Measurements from ENCODE around the gene SNX4.
"Not testable (repeated sequence)": the region's sequence is repeated elsewhere in the genome, so short reads cannot be mapped to it uniquely, and the experiment has no call there.

Gene SNX4

DNA sequence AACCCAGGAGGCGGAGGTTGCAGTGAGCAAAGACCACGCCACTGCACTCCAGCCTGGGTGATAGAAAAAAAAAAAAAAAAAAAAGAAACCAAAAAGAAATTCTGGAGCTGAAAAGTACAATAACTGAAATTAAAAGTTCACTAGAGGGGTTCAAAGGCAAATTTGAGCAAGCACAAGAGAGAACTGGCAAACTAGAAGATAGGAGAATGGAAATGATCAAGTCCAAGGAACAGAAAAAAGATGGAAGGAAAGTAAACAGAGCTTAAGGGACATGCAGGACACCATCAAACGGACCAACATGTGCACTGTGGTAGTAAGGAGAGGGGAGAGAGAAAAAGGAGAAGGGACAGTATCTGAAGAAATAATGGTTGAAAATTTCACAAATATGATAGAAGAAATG is 12.9 kb downstream of the SNX4 start:
- Histone ChIP-seq H3K4me3 (ENCODE audit: extremely low read depth, insufficient read depth, low read length, poor library complexity, severe bottlenecking) (no peak overlapping the region), H3K27ac (ENCODE audit: low read depth, low read length, severe bottlenecking) (no peak overlapping the region), H3K9me3 (ENCODE audit: control insufficient read depth, low read length) (no peaks in the 10 kb centered on the region), H3K4me1 (ENCODE audit: control insufficient read depth, insufficient read depth, low read length, poor library complexity, severe bottlenecking) (no peaks in the 10 kb centered on the region), H3K36me3 (ENCODE audit: control insufficient read depth, insufficient read depth, low read length) (peaks cover 85% of the 10 kb centered on the region)
- WGBS, 2 experiments (ENCODE audit: insufficient coverage in 2 of 2): 94 to 100% methylated on average over 2 to 3 of the region's 3 CpGs

DNA sequence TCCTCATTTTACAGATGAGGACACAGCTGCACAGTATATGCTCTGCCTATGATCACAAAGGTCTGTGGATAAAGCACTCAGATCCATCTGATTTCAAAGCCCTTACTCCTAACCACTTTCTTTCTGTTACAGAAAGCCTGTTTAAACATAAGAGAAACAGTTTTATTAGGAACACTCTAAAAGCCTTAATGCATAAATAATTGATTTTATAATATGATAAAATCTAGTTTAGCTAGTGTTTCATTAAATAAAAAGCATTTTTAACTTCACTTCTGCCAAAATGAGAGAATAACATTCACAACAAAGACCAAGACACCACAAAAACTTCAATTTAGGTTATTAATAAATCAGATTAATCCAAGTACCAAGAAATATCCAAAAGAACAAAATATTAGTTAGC is 21.4 kb downstream of the SNX4 start:
- Histone ChIP-seq H3K9me3 (ENCODE audit: control insufficient read depth, low read length) (no peaks in the 10 kb centered on the region), H3K4me3 (ENCODE audit: extremely low read depth, insufficient read depth, low read length, poor library complexity, severe bottlenecking) (no peak overlapping the region), H3K36me3 (ENCODE audit: control insufficient read depth, insufficient read depth, low read length) (peaks cover 61% of the 10 kb centered on the region), H3K4me1 (ENCODE audit: control insufficient read depth, insufficient read depth, low read length, poor library complexity, severe bottlenecking) (no peaks in the 10 kb centered on the region), H3K27ac (ENCODE audit: low read depth, low read length, severe bottlenecking) (no peak overlapping the region)

DNA sequence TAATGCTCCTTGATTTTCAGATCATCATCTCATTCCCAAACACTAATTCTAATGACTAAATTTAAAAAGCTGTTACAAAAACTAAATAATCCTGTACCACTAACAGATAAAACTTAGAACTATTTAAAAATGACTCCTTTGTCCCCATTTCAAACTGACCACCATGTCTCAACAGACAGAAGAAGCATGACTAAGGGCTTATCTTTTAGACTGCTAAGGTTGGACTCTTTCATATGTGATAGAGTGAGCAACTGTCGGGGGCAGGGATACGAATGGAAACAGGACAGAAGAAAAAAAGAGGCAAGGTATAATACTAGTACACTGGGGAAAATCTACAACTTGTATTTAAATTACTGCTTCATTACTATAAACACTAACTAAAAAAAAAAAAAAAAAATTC is 23.3 kb downstream of the SNX4 start:
- H3K4me3 ChIP-seq (ENCODE audit: extremely low read depth, insufficient read depth, low read length, poor library complexity, severe bottlenecking): no peak overlapping the region
- whole genome bisulfite sequencing, 2 experiments (ENCODE audit: insufficient coverage in 2 of 2): no CpG with 5 or more reads among the region's 2 CpGs

DNA sequence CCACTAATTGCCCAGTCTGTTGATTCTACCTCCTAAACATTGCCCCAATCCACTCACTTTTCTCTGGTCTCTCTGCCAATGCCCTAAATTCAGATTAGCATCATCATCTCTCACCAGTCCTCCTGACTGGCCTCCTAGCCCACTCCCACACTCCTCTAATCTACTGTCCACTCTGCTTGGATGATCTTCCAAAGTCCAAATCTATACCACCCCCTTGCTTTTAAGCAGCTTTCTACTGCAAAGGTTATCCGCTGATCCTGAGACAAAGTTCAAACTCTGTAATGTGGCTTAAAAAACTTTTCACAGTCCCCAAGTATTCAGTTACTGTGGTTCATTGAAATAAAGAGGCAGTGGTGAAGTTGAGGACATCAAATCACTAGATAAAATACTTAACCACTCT is 37.6 kb downstream of the SNX4 start:
- Histone ChIP-seq H3K4me1 (ENCODE audit: control insufficient read depth, insufficient read depth, low read length, poor library complexity, severe bottlenecking) (no peaks in the 10 kb centered on the region), H3K27ac (ENCODE audit: low read depth, low read length, severe bottlenecking) (no peak overlapping the region), H3K9me3 (ENCODE audit: control insufficient read depth, low read length) (no peaks in the 10 kb centered on the region), H3K36me3 (ENCODE audit: control insufficient read depth, insufficient read depth, low read length) (peaks cover 54% of the 10 kb centered on the region), H3K4me3 (ENCODE audit: extremely low read depth, insufficient read depth, low read length, poor library complexity, severe bottlenecking) (no peak overlapping the region)
- 83% methylated on average over 1 of the region's 1 CpG; no CpG with 5 or more reads in 1 of the 2 experiments for WGBS, 2 experiments (ENCODE audit: insufficient coverage in 2 of 2)

More for the DNA sequence above, 23.3 kb downstream of the SNX4 start:
- peaks cover 65% of the 10 kb centered on the region for H3K36me3 ChIP-seq (ENCODE audit: control insufficient read depth, insufficient read depth, low read length)
- no peaks in the 10 kb centered on the region for H3K9me3 ChIP-seq (ENCODE audit: control insufficient read depth, low read length)
- H3K4me1 ChIP-seq (ENCODE audit: control insufficient read depth, insufficient read depth, low read length, poor library complexity, severe bottlenecking): no peaks in the 10 kb centered on the region
- H3K27ac ChIP-seq (ENCODE audit: low read depth, low read length, severe bottlenecking): no peak overlapping the region

DNA sequence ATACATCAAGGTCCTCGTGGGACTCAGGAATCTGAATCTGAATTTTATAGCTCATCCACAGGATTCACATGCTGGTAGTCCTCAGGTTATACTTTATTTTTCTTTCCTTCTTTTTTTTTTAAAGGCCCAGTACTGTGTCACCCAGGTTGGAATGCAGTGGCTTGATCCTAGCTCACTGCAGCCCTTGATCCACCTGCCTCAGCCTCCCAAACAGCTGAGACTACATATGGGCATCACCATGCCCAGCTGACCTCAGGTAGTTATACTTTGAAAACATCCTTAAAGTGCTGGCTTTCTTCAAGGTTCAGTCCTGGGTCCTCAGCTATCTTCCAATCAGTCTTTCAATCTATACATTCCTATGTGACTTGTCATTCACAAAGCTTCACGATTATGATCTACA is 38.2 kb downstream of the SNX4 start:
- H3K27ac ChIP-seq (ENCODE audit: low read depth, low read length, severe bottlenecking): no peak overlapping the region
- H3K36me3 ChIP-seq (ENCODE audit: control insufficient read depth, insufficient read depth, low read length): peaks cover 53% of the 10 kb centered on the region

DNA sequence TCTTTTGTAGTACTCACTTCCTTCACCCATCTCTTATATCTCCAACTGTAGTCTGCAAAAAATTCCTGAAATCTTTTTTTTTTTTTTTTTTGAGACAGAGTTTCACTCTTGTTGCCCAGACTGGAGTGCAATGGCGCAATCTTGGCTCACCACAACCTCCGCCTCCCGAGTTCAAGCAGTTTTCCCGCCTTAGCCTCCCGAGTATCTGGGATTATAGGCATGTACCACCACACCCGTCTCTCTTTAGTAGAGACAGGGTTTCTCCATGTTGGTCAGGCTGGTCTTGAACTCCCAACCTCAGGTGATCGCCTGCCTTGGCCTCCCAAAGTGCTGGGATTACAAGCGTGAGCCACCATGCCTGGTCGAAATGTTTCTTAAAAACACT is 38.6 kb downstream of the SNX4 start:
- peaks cover 51% of the 10 kb centered on the region for H3K36me3 ChIP-seq (ENCODE audit: control insufficient read depth, insufficient read depth, low read length)
- H3K27ac ChIP-seq (ENCODE audit: low read depth, low read length, severe bottlenecking); H3K9me3 ChIP-seq (ENCODE audit: control insufficient read depth, low read length); H3K4me3 ChIP-seq (ENCODE audit: extremely low read depth, insufficient read depth, low read length, poor library complexity, severe bottlenecking); H3K4me1 ChIP-seq (ENCODE audit: control insufficient read depth, insufficient read depth, low read length, poor library complexity, severe bottlenecking): not testable (repeated sequence)
- 90 to 93% methylated on average over 8 to 9 of the region's 9 CpGs for WGBS, 2 experiments (ENCODE audit: insufficient coverage in 2 of 2)

More for the DNA sequence above, 38.2 kb downstream of the SNX4 start:
- H3K4me3 ChIP-seq (ENCODE audit: extremely low read depth, insufficient read depth, low read length, poor library complexity, severe bottlenecking): no peak overlapping the region
- H3K4me1 ChIP-seq (ENCODE audit: control insufficient read depth, insufficient read depth, low read length, poor library complexity, severe bottlenecking): no peaks in the 10 kb centered on the region
- H3K9me3 ChIP-seq (ENCODE audit: control insufficient read depth, low read length): no peaks in the 10 kb centered on the region
- 95 to 97% methylated on average over 2 of the region's 2 CpGs for WGBS, 2 experiments (ENCODE audit: insufficient coverage in 2 of 2)

DNA sequence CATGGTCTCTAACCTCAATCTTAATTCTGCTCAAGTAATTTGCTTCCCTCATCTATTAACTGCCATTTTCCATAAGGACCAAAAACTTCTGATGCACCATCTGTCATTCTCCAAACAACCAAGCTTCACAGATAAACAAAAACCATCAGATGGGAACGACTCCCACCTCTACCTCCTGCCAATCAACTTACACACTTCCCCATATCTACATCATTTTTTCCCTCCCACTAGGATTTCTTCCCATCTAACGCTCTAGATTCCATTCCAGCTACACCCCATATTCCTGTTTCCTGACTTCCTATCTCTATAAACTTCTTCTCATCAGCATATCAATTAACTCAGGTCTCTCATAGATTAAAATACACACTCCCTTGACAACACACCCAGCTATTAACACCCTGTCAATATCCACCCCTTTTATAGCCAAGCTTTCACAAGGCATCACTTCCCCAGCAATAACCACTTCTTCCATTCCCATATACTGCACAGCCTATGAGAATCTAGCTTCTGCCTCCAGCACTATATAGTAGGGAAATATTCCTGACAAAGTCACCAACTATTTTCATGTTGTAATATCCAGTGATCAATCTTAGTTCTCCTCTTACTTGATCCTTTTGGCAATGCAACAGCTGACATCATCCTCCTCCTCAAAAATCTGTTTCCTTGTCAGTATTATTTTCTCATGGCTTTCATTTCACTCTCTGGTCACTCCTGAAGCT is 39.2 kb downstream of the SNX4 start:
- Histone ChIP-seq H3K36me3 (ENCODE audit: control insufficient read depth, insufficient read depth, low read length) (peaks cover 49% of the 10 kb centered on the region), H3K4me1 (ENCODE audit: control insufficient read depth, insufficient read depth, low read length, poor library complexity, severe bottlenecking) (no peaks in the 10 kb centered on the region), H3K9me3 (ENCODE audit: control insufficient read depth, low read length) (no peaks in the 10 kb centered on the region), H3K4me3 (ENCODE audit: extremely low read depth, insufficient read depth, low read length, poor library complexity, severe bottlenecking) (no peak overlapping the region), H3K27ac (ENCODE audit: low read depth, low read length, severe bottlenecking) (no peak overlapping the region)
- WGBS, 2 experiments (ENCODE audit: insufficient coverage in 2 of 2): 90 to 97% methylated on average over 2 of the region's 2 CpGs

DNA sequence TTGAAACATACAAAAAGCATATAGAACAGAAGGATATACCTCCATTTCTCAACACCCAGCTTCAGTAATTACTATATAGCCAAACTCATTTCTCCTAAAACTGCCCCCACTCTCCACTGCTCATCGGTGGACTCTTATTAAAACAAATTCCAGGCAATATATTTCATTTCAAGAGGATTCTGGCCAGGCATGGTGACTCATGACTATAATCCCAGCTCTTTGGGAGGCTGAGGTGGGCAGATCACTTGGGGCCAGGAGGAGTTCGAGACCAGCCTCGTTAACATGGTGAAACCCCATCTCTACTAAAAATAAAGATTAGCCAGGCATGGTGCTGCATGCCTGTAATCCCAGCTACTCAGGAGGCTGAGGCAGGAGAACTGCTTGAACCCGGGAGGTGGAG is 40.9 kb downstream of the SNX4 start:
- Histone ChIP-seq H3K36me3 (ENCODE audit: control insufficient read depth, insufficient read depth, low read length) (peaks cover 53% of the 10 kb centered on the region), H3K9me3 (ENCODE audit: control insufficient read depth, low read length) (no peaks in the 10 kb centered on the region), H3K27ac (ENCODE audit: low read depth, low read length, severe bottlenecking) (no peak overlapping the region), H3K4me3 (ENCODE audit: extremely low read depth, insufficient read depth, low read length, poor library complexity, severe bottlenecking) (no peak overlapping the region), H3K4me1 (ENCODE audit: control insufficient read depth, insufficient read depth, low read length, poor library complexity, severe bottlenecking) (no peaks in the 10 kb centered on the region)
- WGBS, 2 experiments (ENCODE audit: insufficient coverage in 2 of 2): 100% methylated on average over 1 to 3 of the region's 4 CpGs

DNA sequence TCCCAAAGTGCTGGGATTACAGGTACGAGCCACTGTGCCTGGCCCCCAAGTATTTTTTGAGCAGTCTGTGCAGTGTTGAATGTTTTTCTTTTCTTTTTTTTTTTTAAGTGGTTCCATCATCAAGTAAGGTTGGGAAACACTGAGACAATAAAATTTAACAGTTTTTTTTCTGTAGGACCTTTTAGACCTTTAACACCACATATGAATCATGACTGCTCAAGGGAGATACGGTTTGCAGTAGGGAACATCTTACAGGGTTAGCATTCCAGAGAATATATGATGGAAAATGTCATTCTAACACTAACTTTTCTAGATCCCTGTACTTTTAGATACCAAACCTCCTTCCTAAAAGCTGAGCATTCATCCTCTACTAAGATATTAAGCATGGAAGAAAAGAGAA is 41.7 kb downstream of the SNX4 start:
- H3K27ac ChIP-seq (ENCODE audit: low read depth, low read length, severe bottlenecking): no peak overlapping the region
- no peak overlapping the region for H3K4me3 ChIP-seq (ENCODE audit: extremely low read depth, insufficient read depth, low read length, poor library complexity, severe bottlenecking)

DNA sequence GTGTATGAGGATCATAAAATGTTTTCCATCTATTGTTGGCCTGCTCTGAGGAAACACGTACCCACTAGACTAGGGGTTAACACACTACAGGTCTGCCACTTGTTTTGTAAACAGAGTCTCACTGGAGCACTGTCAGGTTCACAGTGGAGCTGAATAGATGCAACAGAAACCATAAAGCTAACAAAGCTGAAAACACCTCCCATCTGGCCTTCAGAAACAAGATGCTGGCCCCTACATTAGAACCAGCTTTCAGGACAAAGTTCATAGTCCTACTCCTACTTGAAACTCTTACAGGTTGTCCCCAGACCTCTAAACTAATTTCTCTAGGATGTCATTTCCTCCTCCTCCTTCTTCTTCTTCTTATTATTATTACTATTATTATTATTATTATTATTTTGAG is 42.3 kb downstream of the SNX4 start:
- H3K36me3 ChIP-seq (ENCODE audit: control insufficient read depth, insufficient read depth, low read length): peaks cover 57% of the 10 kb centered on the region
- H3K4me3 ChIP-seq (ENCODE audit: extremely low read depth, insufficient read depth, low read length, poor library complexity, severe bottlenecking): no peak overlapping the region
- no peaks in the 10 kb centered on the region for H3K9me3 ChIP-seq (ENCODE audit: control insufficient read depth, low read length)
- no peaks in the 10 kb centered on the region for H3K4me1 ChIP-seq (ENCODE audit: control insufficient read depth, insufficient read depth, low read length, poor library complexity, severe bottlenecking)
- no peak overlapping the region for H3K27ac ChIP-seq (ENCODE audit: low read depth, low read length, severe bottlenecking)
- 82 to 100% methylated on average over 1 of the region's 1 CpG for WGBS, 2 experiments (ENCODE audit: insufficient coverage in 2 of 2)

More for the DNA sequence above, 41.7 kb downstream of the SNX4 start:
- 83% methylated on average over 1 of the region's 2 CpGs; no CpG with 5 or more reads in 1 of the 2 experiments for WGBS, 2 experiments (ENCODE audit: insufficient coverage in 2 of 2)
- Histone ChIP-seq H3K9me3 (ENCODE audit: control insufficient read depth, low read length) (no peaks in the 10 kb centered on the region), H3K4me1 (ENCODE audit: control insufficient read depth, insufficient read depth, low read length, poor library complexity, severe bottlenecking) (no peaks in the 10 kb centered on the region), H3K36me3 (ENCODE audit: control insufficient read depth, insufficient read depth, low read length) (peaks cover 54% of the 10 kb centered on the region)

DNA sequence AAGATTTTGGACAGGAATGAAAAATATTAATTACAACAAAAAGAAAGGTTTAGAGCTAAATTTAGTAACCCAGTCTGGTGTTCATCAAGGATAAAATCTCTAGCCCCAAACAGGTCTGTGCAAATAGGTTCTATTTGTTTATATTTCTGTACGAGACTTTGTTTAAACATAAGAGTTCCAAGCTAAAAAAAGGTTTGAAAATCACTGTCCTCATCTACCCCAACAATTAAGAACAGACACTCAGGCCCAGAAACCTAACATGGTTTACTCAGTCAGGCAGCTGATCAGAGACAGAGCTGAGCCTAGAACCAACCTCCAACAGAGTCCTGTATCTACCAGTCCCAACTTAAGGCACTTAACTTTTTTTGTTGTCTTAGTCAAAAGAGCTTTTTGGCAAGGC is 49.3 kb downstream of the SNX4 start:
- no CpG with 5 or more reads among the region's 1 CpG for WGBS, 2 experiments (ENCODE audit: insufficient coverage in 2 of 2)
- Histone ChIP-seq H3K27ac (ENCODE audit: low read depth, low read length, severe bottlenecking) (no peak overlapping the region), H3K4me3 (ENCODE audit: extremely low read depth, insufficient read depth, low read length, poor library complexity, severe bottlenecking) (no peak overlapping the region), H3K36me3 (ENCODE audit: control insufficient read depth, insufficient read depth, low read length) (peaks cover 86% of the 10 kb centered on the region), H3K9me3 (ENCODE audit: control insufficient read depth, low read length) (no peaks in the 10 kb centered on the region), H3K4me1 (ENCODE audit: control insufficient read depth, insufficient read depth, low read length, poor library complexity, severe bottlenecking) (no peaks in the 10 kb centered on the region)

Measured in mesodermal cell (in vitro differentiated cells).